AG04450 (cell line): ENCODE results near the gene DKK2. TPM values are rescaled to one million over a fixed set of nuclear protein-coding genes. Genes with fewer than 3 reads are reported as not detected.

Experiments used
- CTCF ChIA-PET: fragments of 300-600, 350-600 bp; formaldehyde crosslinking; extraction: SDS; loops from one replicate; lab custom pipeline; 2022; ENCODE audit warnings: antibody characterized with exemption, inconsistent platforms; lab: Charles Lee
- POLR2A ChIA-PET: fragments of 350-600 bp; formaldehyde crosslinking; extraction: SDS; loops from one replicate; lab custom pipeline; 2021; ENCODE audit warnings: antibody characterized with exemption, inconsistent platforms; lab: Yijun Ruan, JAX
- DNase-seq: peaks from one replicate; pipeline ENCODE4 v3.0.0-alpha.2; 2011; ENCODE audit warnings: low read depth, low spot score
- H3K27ac ChIP-seq: one replicate; pipeline ENCODE4 v1.5.1; 2012; ENCODE audit warnings: low read depth, low read length, control low read depth
- H3K27me3 ChIP-seq: one replicate; pipeline ENCODE4 v1.6.0; 2012; ENCODE audit warnings: low read length; ENCODE audit not compliant: control insufficient read depth, insufficient read depth
- H3K4me3 ChIP-seq: 2 replicates; pipeline ENCODE4 v1.5.1; 2011; ENCODE audit warnings: mild to moderate bottlenecking, low read depth, low read length, control low read depth
- H3K9me3 ChIP-seq: 2 replicates; pipeline ENCODE4 v1.5.1; 2012; ENCODE audit warnings: low read length; ENCODE audit not compliant: control insufficient read depth, insufficient read depth
- CTCF ChIP-seq: IDR thresholded peaks from 2 replicates; pipeline ENCODE4 v1.5.1; 2011; ENCODE audit warnings: low read depth, low read length, control low read depth, inconsistent platforms
- polyA plus RNA-seq: library from polyadenylated mRNA; depleted of rRNA; stranded (reverse); fragments of >200 nt; gene quantifications from 2 replicates; pipeline ENCODE4 v1.2.3, GENCODE V29; 2011

DKK2 gene
- polyA plus RNA-seq, 1 experiment, result 0.74 TPM

- DNase-seq, result no peak
- H3K4me3 ChIP-seq, result no peak overlapping the region
- no peaks in the 10 kb centered on the region for H3K9me3 ChIP-seq
- no peaks in the 10 kb centered on the region for H3K27me3 ChIP-seq
- TF ChIP-seq CTCF, result no peak
- H3K27ac ChIP-seq, result no peak overlapping the region
- CTCF ChIA-PET, result no interaction called here
- POLR2A ChIA-PET, result no interaction called here
Observed at GRCh38 chr4:106971636-106972035, 64.5 kb downstream of the DKK2 start.

- H3K4me3 ChIP-seq, result no peak overlapping the region
- H3K27me3 ChIP-seq, result no peaks in the 10 kb centered on the region
- no peak overlapping the region for H3K27ac ChIP-seq
- H3K9me3 ChIP-seq, result no peaks in the 10 kb centered on the region
- ChIA-PET POLR2A (no interaction called here), CTCF (no interaction called here)
- no peak for TF ChIP-seq CTCF
- no peak for DNase-seq
Observed at GRCh38 chr4:106967892-106968291, 68.2 kb downstream of the DKK2 start.

- Histone ChIP-seq H3K27ac (no peak overlapping the region), H3K27me3 (no peaks in the 10 kb centered on the region), H3K9me3 (no peaks in the 10 kb centered on the region), H3K4me3 (no peak overlapping the region)
- ChIA-PET POLR2A (no interaction called here), CTCF (no interaction called here)
- no peak for TF ChIP-seq CTCF
- DNase-seq, result no peak
Observed at GRCh38 chr4:106953036-106953705, 82.9 kb downstream of the DKK2 start.

GRCh38 chr4:106951891-106952290 lies 84.2 kb downstream of the DKK2 start:
- no peak overlapping the region for H3K27ac ChIP-seq
- no peaks in the 10 kb centered on the region for H3K9me3 ChIP-seq
- no peak overlapping the region for H3K4me3 ChIP-seq
- H3K27me3 ChIP-seq, result no peaks in the 10 kb centered on the region
- ChIA-PET CTCF (no interaction called here), POLR2A (no interaction called here)
- no peak for TF ChIP-seq CTCF
- no peak for DNase-seq

- Histone ChIP-seq H3K4me3 (no peak overlapping the region), H3K27ac (no peak overlapping the region), H3K27me3 (no peaks in the 10 kb centered on the region), H3K9me3 (no peaks in the 10 kb centered on the region)
- no peak for DNase-seq
- ChIA-PET CTCF (no interaction called here), POLR2A (no interaction called here)
- no peak for TF ChIP-seq CTCF
Observed at GRCh38 chr4:106941841-106942240, 94.3 kb downstream of the DKK2 start.
